ENCODE results near the gene GULP1.

The GULP1 gene

GRCh38 chr2:188381614-188382013, 89.9 kb downstream of the GULP1 start:
- DNase-seq = no peak

GRCh38 chr2:188382107-188382506, 90.4 kb downstream of the GULP1 start:
- no peak for DNase-seq

- no peak for DNase-seq
Observed at GRCh38 chr2:188383158-188383557, 91.5 kb downstream of the GULP1 start.

GRCh38 chr2:188385857-188386256, 94.2 kb downstream of the GULP1 start:
- no peak for DNase-seq

GRCh38 chr2:188388831-188389230, 97.2 kb downstream of the GULP1 start:
- no peak for DNase-seq

- DNase-seq = no peak
Observed at GRCh38 chr2:188391354-188391753, 99.7 kb downstream of the GULP1 start.

GRCh38 chr2:188394931-188395472, 103.3 kb downstream of the GULP1 start:
- no peak for DNase-seq

GRCh38 chr2:188395903-188396689, 104.4 kb downstream of the GULP1 start:
- DNase-seq = no peak

GRCh38 chr2:188399159-188399558, 107.5 kb downstream of the GULP1 start:
- no peak for DNase-seq

- DNase-seq = no peak
Observed at GRCh38 chr2:188403676-188404075, 112.0 kb downstream of the GULP1 start.

- no peak for DNase-seq
Observed at GRCh38 chr2:188404341-188405004, 112.8 kb downstream of the GULP1 start.

- no peak for DNase-seq
Observed at GRCh38 chr2:188406414-188406813, 114.7 kb downstream of the GULP1 start.

GRCh38 chr2:188410504-188411235, 119.0 kb downstream of the GULP1 start:
- no peak for DNase-seq

GRCh38 chr2:188412190-188412589, 120.5 kb downstream of the GULP1 start:
- DNase-seq = no peak

- no peak for DNase-seq
Observed at GRCh38 chr2:188414411-188414810, 122.7 kb downstream of the GULP1 start.

- DNase-seq = no peak
Observed at GRCh38 chr2:188414869-188415753, 123.4 kb downstream of the GULP1 start.

- no peak for DNase-seq
Observed at GRCh38 chr2:188415754-188416083, 124.0 kb downstream of the GULP1 start.

GRCh38 chr2:188416367-188416766, 124.7 kb downstream of the GULP1 start:
- no peak for DNase-seq

- no peak for DNase-seq
Observed at GRCh38 chr2:188422726-188423125, 131.1 kb downstream of the GULP1 start.

GRCh38 chr2:188425266-188425665, 133.6 kb downstream of the GULP1 start:
- no peak for DNase-seq

GRCh38 chr2:188426121-188426520, 134.4 kb downstream of the GULP1 start:
- DNase-seq = no peak

GRCh38 chr2:188430705-188431104, 139.0 kb downstream of the GULP1 start:
- DNase-seq = no peak

GRCh38 chr2:188434018-188434417, 142.3 kb downstream of the GULP1 start:
- DNase-seq = no peak
